ACHN (cell line): ENCODE data around the gene GHR.
A peak's percentile ranks its signal among the peaks of the same experiment; 100 is the strongest.
"Not testable (repeated sequence)": the region's sequence is repeated elsewhere in the genome, so short reads cannot be mapped to it uniquely, and the experiment has no call there.

ENCODE experiments used
- DNase-seq: peaks from one replicate; pipeline ENCODE4 v3.0.0-alpha.2; 2015
- in situ Hi-C: cut with HindIII; loops from 2 replicates; pipeline ENCODE4 v1.10.0; 2017; ENCODE audit warnings: low sequenced_read_pairs, low pct_ligation_motif_present, low pct_unique_long_range_greater_than_20kb

Gene GHR

GRCh38 chr5:42718591-42718990 lies 295.4 kb downstream of the GHR start:
- in situ Hi-C loops: no loop called here
- peak; percentile 13 for DNase-seq

GRCh38 chr5:42719034-42719433 lies 295.8 kb downstream of the GHR start:
- in situ Hi-C loops: no loop called here
- DNase-seq: no peak

- in situ Hi-C loops: no loop called here
- no peak for DNase-seq
These were observed 297.0 kb downstream of the GHR start for GRCh38 chr5:42720251-42720650.

GRCh38 chr5:42721484-42721883 lies 298.2 kb downstream of the GHR start:
- in situ Hi-C loops: no loop called here
- no peak for DNase-seq

GRCh38 chr5:42734531-42735058 lies 311.4 kb downstream of the GHR start:
- in situ Hi-C loops, DNase-seq: not testable (repeated sequence)

GRCh38 chr5:42740920-42741319 lies 317.7 kb downstream of the GHR start:
- no peak for DNase-seq
- in situ Hi-C loops: no loop called here

GRCh38 chr5:42745426-42745825 lies 322.2 kb downstream of the GHR start:
- in situ Hi-C loops: no loop called here
- no peak for DNase-seq

- no peak for DNase-seq
- in situ Hi-C loops: no loop called here
These were observed 322.6 kb downstream of the GHR start for GRCh38 chr5:42745856-42746255.

- in situ Hi-C loops: no loop called here
- no peak for DNase-seq
These were observed 325.8 kb downstream of the GHR start for GRCh38 chr5:42749020-42749419.

GRCh38 chr5:42750507-42750906 lies 327.3 kb downstream of the GHR start:
- DNase-seq: no peak
- in situ Hi-C loops: no loop called here

- DNase-seq: no peak
- in situ Hi-C loops: no loop called here
These were observed 327.8 kb downstream of the GHR start for GRCh38 chr5:42751044-42751443.

- no peak for DNase-seq
- in situ Hi-C loops: no loop called here
These were observed 329.9 kb downstream of the GHR start for GRCh38 chr5:42753099-42753498.

GRCh38 chr5:42756606-42757601 lies 333.7 kb downstream of the GHR start, which contains the start of gene CCDC152:
TSS of gene CCDC152 (plus strand) at chr5:42756818. CDS start at chr5:42759122, 2,304 bp downstream.
- no peak for DNase-seq
- in situ Hi-C loops: no loop called here

GRCh38 chr5:42759456-42759855 lies 336.2 kb downstream of the GHR start:
- DNase-seq: no peak
- in situ Hi-C loops: no loop called here

GRCh38 chr5:42760426-42760825 lies 337.2 kb downstream of the GHR start:
- in situ Hi-C loops: no loop called here
- DNase-seq: no peak

- in situ Hi-C loops: no loop called here
- no peak for DNase-seq
These were observed 338.6 kb downstream of the GHR start for GRCh38 chr5:42761791-42762190.

- DNase-seq: peak; percentile 18
- in situ Hi-C loops: no loop called here
These were observed 344.4 kb downstream of the GHR start for GRCh38 chr5:42767491-42768105.

GRCh38 chr5:42768106-42768504 lies 344.9 kb downstream of the GHR start:
- no peak for DNase-seq
- in situ Hi-C loops: no loop called here

- DNase-seq: no peak
- in situ Hi-C loops: no loop called here
These were observed 346.8 kb downstream of the GHR start for GRCh38 chr5:42770003-42770402.
